GM18907 (cell line): ENCODE results near the gene YY1.
"Not testable (repeated sequence)": the region's sequence is repeated elsewhere in the genome, so short reads cannot be mapped to it uniquely, and the experiment has no call there.

Experiments
- ATAC-seq: cut with Tn5 transposase; IDR thresholded peaks from one replicate; pipeline ENCODE4 v1.9.1; 2021; ENCODE audit warnings: mild to moderate bottlenecking, moderate library complexity; ENCODE audit not compliant: unreplicated experiment

Gene YY1

DNA sequence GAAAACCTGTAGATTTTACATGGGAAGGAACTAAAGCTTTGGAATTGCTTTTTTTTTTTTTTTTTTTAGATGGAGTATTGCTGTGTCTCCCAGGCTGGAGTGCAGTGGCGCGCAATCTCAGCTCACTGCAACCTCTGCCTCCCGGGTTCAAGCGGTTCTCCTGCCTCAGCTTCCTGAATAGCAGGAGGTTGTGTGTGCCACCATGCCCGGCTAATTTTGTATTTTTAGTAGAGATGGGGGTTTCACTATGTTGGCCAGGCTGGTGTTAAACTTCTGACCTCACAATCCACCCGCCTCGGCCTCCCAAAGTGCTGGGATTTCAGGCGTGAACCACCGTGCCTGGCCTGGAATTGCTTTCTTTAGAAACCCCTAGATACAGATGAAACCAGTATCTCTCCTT, 44.5 kb downstream of the YY1 start:
- ATAC-seq: not testable (repeated sequence)

DNA sequence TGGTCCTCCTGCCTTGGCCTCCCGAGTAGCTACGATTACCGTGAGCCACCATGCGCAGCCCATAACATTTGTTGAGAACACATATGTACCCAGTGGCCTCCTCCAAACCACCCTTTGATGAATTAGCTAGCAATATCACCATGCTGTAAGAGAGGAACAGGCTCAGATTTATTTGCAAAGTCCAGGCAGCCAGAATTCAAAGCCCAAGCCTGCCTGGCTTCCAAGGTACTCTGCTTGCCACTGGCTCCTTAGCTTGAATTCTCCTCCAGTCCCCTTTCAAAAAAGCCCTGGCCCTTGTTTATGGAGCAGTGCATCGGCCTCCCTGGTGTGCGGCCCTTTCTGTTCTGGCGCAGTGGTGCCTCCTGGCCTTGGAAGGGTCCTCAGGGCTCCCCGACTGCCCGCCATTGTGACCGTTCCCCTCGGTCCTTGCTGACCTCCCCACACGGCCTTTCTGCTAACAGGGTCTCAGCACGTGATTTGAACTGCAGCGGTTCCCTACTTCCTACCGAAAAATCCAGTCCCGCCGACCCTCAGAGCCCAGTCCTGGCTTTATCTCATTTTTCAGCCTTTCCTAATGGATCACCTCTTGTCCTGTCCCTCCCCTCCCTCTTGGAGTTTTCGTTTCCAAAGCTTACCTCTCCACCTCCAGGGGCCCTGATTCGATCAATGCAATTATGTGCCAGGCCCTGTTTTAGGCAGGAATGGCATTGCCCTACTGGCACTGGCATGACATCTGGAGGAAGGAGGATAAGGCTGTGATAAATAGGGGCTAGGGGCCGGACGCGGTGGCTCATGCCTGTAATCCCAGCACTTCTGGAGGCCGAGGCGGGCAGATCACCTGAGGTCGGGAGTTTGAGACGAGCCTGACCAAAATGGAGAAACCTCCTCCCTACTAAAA, 45.3 kb downstream of the YY1 start:
- ATAC-seq: no peak

DNA sequence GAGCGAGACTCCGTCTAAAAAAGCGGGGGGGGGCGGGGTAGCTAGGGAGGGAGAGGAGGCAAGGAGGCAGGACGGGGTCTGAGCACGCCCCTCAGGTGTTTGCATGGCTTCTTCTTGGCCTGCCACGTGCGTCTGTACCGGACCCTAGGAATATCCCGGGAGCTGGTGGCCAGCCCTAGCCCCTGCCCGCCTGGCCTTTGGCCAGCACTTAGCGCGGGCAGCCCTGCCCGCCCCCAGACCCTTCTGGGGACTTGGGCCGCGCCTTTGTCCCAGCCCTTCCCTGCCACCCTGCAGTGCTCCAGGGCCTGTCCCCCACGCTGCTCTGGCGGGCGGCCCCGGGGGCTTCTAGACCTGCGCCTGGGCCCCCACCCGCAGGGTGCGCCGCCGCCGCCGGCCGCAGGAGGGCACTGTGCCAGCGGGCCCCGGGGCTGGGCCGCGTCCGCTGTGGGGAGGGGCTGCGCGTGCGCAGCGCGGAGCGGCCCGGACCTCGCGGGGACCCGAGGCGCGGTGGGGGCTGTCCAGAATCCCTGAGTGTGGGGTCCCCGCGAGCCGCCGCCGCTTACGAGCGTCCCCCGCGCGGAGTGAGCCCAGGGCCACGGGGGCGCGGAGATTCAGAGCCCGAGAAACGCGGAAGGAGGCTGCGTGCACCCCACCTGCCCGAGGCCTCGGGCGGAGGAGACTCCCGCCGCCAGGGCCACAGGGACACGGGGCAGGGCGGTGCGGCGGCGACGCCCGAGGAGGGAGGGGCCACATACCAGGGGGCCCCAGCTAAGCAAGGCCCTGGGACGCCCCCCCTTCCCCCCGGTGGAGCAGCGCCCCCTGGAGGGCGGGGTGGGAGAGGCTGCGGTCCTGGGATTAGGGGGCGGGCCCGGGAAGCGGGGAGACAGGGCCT, 46.3 kb downstream of the YY1 start:
- peak; percentile 86 for ATAC-seq

DNA sequence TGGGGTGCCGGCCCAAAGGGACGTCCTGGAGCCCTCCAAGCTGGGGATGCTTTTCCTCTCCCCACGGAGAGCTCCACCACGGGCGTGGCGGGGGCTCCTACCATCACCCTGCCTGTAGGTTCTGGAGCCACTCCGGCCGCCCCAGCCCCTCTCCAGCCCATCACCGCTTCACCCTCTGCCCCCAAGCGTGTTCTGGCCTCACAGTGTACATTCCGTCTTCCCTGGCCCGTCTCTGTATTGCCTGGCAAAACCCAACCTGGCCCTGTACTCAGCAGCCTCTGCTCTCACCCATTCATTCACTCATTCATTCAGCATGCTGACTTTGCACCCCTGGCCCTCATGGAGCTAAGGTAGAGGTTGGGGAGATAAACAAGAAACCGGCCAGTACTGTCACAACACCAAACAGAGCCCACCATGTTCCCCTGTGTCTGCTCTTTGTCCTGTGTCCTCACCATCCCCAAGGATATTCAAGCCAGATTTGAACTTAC, 47.0 kb downstream of the YY1 start:
- no peak for ATAC-seq

DNA sequence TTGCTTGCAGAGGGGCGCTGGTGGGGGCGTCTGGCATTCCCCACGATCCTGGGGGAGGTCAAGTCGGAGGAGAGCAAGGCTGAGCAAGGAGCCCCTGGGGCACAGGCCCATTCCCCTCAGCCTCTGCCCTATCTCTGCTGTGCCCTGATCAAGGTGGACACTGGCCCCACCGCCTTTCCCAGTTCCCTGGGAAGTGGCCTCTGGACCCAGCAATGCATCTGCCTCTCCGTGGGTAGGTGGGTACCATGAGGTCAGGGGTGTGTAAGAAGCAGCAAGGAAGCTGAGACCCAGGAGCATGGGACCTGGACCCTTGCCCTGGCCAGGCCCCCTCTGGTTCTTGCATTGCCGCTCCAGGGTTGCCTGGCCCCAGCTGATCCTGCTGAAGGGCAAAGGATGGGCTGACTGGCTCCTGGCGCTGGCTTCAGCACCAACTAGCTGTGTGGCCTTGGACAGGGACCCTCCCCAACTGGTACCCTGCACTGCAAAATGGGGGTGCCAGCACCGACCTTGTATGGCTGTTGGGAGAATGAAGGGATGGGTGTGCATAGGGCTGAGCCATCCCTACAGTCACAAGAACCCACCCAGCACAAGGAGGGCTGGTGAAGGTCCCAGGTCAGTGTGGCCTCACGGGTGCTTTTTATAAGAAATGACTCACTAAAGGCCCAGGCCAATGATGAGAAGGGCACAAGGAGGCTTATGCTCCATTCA, 47.7 kb downstream of the YY1 start:
- ATAC-seq: no peak

DNA sequence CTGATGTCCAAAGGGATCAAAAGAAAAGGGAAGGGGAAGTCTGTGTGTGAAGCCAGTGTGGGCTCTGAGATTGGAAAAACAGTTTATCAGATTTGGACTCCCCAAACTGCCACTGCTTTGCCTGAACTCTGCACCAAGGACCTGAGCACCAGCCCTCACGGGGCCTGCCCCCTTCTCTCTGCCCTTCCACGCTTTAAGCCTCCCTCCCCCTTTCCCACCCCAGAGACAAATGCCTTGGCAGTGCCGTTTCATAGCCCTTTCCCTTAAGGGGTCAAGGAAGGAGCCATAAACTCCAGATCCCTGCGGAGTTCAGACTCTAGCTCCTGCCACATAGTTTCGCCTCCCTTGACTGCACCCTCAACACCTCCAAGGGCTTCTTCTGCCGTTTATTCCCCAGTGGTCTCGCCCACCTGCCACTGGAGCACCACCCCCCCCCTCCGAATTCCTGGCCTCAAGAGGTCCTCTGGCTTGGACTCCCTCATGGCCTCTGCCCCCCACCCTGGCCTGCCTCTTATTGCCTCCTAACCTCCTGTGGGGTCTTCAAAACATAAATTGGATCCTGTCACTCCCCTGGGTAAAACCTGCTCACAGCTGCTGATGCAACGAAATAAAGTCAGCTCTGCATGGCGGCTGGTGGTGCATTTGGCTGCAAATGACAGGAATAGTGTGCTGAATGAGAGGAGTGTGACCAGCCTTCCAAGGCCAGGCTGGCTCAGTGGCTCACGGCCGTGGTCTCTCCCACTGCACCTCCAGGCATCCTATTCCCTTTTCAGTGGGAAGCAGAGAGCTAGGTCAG, 48.5 kb downstream of the YY1 start:
- no peak for ATAC-seq

DNA sequence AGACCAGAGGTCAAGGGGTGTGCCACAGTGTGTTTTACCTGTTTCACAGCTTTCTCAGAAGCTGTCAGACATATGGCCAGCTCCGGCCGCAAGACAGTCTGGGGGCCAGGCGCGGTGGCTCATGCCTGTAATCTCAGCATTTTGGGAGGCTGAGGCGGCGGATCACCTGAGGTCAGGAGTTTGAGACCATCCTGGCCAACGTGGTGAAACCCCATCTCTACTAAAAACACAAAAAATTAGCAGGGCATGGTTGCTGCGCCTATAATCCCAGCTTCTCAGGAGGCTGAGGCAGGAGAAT, 49.0 kb downstream of the YY1 start:
- not testable (repeated sequence) for ATAC-seq

DNA sequence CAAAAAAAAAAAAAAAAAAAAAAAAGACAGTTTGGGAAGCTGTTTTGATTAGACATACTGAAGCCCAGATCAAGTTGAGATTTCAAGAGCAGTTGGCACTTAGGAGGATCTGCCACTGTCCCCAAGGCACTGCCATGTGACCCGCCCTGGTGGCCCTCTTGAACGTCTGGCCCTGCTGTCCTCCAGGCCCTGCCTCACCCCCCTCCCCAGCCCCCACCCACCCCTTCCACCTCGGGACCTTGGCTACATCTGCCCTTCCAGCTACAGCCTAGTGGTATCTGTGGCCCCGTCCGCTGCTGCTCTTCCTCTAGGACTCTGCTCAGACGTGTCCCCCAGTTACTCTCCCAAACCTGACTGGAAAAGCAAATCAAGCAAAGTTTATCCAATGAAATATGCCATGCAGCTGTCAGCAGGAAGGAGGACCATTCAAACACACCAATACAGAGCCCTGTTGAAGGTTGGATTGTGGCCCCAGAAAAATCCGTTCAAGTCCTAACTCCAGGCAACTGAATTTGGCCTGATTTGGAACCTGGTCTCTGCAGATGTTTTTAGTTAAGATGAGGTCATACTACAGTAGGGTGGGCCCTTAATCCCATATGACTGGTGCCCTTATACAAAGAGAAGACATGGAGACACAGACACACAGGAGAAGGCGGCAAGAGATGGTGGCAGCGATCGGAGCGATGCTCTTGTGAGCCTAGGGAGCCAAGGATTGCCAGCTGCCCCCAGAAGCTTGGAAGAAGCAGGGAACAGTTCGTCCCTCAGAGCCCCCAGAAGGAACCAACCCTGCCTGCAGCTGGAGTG, 49.6 kb downstream of the YY1 start:
- ATAC-seq: no peak

DNA sequence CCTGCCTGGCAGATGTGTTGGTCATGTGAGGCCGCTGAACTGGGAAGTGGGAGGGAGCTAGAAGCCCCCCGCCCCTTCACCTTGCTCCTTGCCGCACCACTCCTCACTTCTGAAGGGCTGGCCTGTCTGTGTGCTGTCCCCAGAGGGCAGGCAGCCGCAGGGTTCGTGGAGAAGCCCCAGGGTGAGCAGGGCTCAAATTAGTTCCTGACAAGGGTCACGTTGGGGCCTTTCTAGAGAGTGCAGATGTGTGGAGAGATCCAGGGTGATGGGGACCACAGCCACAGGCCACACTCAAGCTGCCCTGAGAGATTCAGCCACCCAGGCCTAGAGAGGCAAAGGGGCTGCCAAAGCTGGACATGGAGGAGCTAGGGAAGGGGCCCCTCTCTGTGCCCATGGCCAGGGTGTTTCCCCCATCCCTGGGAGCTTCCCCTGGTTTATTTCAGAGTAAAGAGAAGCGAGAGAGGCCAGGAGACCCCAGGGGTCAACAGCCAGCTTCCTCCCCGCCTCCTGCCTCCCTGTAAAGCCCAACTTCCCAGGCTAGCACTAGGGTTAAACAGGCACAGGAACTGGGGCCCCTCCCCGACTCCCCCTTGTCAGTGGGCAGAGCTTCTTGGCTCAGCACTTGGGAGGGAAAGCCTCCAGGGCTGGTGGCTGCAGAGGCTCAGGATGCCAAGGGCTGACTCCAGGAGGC, 51.1 kb downstream of the YY1 start:
- ATAC-seq: no peak

DNA sequence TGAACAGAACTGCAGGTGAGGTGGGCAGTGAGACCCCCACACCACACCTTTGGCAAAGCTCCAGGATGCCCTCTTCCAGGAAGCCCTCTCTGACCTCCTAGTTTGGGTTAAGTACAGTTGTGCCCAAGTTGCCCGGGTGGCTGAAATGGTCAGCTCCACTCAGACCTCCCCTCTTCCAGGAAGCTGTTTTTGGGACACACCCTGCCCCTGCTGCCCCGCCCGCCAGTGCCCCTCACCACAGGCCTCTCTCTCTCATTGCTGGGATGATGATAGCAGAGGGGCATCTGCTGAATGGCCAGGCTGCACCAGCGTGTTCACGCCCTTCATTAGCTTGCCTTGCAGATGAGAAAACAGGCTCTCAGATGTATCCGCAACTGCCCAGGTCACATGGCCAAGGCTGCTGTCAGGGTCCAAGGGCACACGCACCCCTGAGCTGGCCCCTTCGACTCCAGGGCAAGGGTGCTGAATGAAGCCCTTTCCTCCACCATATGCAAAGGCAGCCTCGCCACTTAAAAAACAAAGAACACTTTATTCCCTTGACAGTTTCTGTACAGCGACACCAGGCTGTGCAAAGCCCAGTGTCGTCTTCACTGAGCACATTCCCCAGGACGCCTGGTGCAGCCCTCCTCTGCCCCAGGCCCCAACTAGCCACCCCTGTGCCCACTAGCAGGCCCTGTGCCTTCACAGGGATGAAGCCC, 51.8 kb downstream of the YY1 start:
- ATAC-seq: no peak

DNA sequence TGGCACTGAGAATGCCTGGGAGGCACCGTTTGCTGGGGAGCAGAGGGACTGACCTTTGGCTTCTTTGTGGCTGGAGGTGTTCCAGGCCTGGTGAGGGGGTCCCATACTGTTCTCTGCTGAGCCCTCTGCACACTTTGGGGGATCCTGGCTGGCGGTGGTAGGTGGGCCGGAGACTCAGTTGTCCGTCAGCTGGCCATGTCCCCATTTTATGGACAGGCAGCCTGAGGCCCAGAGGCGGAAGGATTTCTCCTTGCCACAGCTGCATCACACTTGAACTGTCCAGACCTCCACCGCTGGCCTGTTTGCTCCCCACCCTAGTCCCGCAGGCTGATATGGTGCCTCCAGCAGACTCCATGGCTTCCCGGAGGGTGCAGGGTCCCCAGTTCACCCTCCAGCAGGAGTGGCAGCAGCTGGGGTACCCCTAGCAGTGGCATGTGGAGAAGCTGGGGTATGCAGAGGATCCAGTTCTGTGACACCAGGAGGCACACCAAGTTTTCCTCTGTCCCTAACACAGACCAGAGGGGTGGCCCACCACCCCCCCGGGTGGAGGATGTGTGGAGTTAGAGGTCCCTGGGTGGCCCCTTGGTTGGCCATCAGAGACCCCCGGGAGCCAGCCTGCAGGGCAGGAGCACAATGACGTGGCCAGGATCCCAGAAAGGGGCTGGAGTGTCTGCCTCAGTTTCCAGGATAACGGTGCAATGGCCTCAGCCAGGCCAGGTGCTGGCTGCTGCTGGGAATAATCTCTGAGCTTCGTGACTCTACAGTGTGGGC, 52.5 kb downstream of the YY1 start:
- no peak for ATAC-seq

DNA sequence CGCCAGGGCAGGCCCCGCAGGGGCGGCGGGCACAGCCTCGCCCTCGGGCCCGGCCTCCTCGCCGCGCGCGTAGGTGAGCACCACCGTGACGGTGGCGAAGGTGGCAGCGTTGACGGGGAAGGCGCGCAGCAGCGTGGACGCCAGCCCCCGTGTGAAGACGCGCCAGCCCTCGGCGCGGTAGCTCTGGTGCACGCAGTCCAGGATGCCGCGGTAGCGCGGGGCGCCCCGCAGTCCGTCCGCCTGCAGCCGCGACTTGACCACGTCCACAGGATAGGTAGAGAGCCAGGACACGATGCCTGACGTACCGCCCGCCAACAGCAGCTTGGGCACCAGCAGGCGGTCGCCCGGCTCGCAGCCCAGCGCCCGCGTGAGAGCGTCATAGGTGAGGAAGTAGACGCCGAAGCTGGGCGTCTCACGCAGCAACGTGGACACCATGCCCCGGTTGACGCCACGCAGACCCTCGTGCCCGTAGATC, 53.4 kb downstream of the YY1 start:
- ATAC-seq: no peak

DNA sequence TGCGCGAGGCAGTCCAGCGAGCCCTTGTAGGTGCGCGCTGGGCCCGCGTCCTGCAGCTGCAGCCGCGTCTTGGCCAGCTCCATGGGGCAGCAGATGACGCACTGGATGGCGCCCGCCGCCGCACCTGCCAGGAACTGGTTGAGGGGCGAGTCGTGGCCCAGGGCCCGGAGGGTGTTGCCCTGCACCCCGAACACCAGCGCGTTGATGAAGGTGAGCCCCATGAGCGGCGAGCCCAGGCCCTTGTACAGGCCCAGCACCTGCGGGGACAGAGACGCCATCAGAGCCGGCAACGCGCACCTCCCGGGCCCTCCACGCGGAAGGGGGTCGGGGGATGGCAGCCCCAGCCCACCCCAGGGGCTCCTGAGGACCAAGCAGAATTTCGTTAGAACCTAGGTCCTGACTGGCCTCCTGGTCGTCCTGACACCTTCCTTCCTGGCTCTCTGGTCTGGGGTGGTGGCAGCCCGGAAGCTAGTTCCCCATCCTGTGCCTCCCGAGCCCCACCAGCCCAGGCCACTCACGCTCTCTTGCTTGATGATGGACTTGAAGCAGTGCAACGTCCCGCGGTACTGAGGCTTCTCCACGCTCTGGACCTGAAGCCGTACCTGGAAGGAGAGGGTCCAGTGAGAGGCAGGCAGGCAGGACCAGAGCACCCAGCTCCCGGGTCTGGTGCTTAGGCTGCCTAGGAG, 54.0 kb downstream of the YY1 start:
- ATAC-seq: no peak

DNA sequence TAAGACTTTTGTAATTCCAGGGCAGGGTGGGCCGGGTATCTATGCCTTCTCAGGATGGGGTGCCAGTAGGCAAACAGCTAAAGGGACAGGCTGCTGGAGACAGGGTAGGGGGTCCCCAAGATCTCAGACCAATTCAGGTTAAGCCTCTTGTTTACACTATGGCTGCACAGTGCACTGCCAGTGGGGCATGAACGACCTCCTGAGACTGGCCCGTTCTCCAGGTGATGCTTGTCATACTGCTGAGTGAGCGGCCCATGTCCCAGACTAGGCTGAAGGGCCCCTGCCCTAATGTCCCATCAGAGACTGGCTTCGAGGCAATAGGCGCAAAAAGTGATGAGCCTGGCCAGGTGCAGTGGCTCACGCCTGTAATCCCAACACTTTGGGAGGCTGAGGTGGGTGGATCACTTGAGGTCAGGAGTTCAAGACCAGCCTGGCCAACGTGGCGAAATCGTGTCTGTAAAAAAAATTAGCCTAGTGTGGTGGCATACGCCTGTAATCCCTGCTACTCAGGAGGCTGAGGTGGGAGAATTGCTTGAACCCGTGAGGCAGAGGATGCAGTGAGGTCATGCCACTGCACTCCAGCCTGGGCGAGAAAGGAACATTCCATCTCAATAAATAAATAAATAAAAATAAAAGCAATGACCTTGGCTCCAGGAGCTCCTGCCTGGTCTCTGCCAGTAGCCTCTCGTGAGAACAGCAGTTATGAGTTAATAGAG, 54.7 kb downstream of the YY1 start:
- no peak for ATAC-seq

DNA sequence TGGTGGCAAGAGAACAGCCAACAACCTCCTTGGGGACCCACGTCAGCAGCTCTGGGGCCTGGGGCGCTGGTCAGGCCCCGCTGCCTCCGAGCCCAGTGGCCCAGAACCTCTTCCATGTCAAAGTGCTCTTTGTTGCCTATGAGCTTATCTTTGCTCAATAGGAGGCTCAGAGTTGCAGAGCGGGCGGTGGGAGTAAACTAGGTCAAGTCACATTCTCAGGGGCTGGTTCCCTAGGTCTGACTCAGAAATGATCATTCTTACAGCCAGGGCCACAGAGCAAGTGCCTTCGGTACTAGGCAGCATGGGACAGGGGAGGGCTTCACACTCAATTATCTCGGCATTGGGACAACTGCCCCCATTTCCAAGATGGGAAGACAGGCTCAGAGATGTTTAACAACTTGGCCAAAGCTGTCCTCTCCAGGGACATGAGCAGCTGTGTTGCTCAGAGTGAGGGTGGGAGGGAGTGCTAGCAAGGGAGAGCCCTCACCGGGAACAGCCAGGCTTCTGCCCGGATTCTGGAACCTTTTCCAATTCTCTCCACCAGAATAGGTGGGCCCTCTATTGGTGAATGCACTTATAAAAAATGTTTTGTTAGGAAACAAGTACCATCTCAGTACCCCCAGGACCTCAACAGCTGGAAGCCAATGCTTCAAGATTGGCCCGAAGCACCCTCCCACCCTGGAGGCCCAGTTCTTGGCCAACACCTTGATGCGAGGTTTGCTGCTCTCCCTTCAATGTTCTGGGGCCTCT, 55.4 kb downstream of the YY1 start:
- no peak for ATAC-seq

DNA sequence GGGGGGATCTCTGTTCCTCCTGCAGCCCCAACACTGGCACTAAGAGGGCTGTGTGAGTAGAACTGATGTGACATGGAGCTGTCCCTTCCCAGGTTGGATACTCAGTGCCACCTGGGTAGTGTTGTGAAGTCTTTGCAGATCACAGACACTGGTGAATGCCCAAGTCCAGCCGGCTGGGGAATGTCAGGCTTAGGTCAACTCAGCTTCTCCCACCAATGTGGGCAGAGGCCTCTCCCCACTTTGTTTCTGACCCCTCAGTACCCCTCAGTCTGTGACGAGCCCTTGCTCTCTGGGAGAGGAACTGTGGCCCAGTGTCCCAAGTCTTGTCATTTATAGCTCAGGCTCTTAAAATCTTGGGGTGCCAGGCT, 56.0 kb downstream of the YY1 start:
- ATAC-seq: no peak
